Measurements from ENCODE around the gene PNPLA2. TPM values are rescaled to one million over a fixed set of nuclear protein-coding genes. Genes with fewer than 3 reads are reported as not detected.

Gene PNPLA2
- polyA plus RNA-seq, 3 donors: 66.0 to 79.1 (median 74.7) TPM

GRCh38 chr11:795634-796564 is 22.8 kb upstream of the PNPLA2 start:
- peak; percentile 62 for DNase-seq

GRCh38 chr11:796565-797295 is 22.0 kb upstream of the PNPLA2 start:
- no peak for DNase-seq

- DNase-seq: peak; percentile 83
These were observed 21.2 kb upstream of the PNPLA2 start for GRCh38 chr11:797296-798092.

GRCh38 chr11:798093-798713 is 20.5 kb upstream of the PNPLA2 start, which contains the start of gene SLC25A22:
SLC25A22 (minus strand) TSS chr11:798281; CDS start chr11:795006, 3,275 bp downstream.
- DNase-seq: peak; percentile 80

GRCh38 chr11:799641-800316 is 18.9 kb upstream of the PNPLA2 start:
- no peak for DNase-seq

- DNase-seq: no peak
These were observed 18.2 kb upstream of the PNPLA2 start for GRCh38 chr11:800473-800872.

- no peak for DNase-seq
These were observed 17.5 kb upstream of the PNPLA2 start for GRCh38 chr11:801097-801780.

- no peak for DNase-seq
These were observed 16.6 kb upstream of the PNPLA2 start for GRCh38 chr11:802018-802617.

GRCh38 chr11:802693-803466 is 15.8 kb upstream of the PNPLA2 start:
- DNase-seq: no peak

- no peak for DNase-seq
These were observed 15.3 kb upstream of the PNPLA2 start for GRCh38 chr11:803467-803742.

GRCh38 chr11:803770-804598 is 14.7 kb upstream of the PNPLA2 start:
- DNase-seq: no peak

GRCh38 chr11:804599-804964 is 14.1 kb upstream of the PNPLA2 start:
- DNase-seq: no peak

- no peak for DNase-seq
These were observed 10.1 kb upstream of the PNPLA2 start for GRCh38 chr11:808427-809286.

GRCh38 chr11:809287-810039 is 9.3 kb upstream of the PNPLA2 start, which contains the start of gene RPLP2:
RPLP2 (plus strand) TSS chr11:809967; CDS start chr11:810235, 268 bp downstream.
- DNase-seq: peak; percentile 97

GRCh38 chr11:810040-810567 is 8.6 kb upstream of the PNPLA2 start:
- DNase-seq: no peak

Data from renal pelvis (tissue), 4 donors.